C4-2B (cell line): ENCODE measurements around the gene CLTC.

Experiments used
- H3K27ac ChIP-seq: fragments of 450-650 bp; 2 replicates; pipeline ENCODE4 v1.5.1; 2017
- ZFX ChIP-seq: fragments of 450-650 bp; IDR thresholded peaks from 2 replicates; pipeline ENCODE4 v1.6.1; 2017
- TF ChIP-seq, protein P1 (sequence below): fragments of 450-650 bp; conservative IDR thresholded peaks from 2 replicates; pipeline ENCODE4 v1.5.1; 2017; ENCODE audit warnings: mild to moderate bottlenecking

The CLTC gene

DNA sequence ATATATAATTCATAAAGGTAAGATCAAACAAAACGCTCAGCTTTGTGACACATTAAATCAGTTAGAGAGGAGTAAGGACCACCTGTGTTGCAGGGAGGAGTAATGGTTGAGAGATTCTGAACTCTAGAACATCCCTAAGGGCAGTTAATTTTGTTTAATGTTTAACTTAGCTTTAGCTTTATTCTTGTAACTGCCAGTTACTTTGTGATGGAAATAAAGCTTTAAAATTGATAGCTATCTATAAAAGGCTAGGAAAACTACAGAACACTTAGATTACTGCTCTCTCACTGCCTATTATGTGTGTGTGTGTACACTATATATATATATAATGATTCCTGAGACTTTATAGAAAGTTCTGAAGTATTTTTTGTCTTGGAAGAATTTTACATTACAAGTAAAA lies 49.7 kb downstream of the CLTC start:
- H3K27ac ChIP-seq: no peak overlapping the region
- no peak for TF ChIP-seq ZFX
- TF ChIP-seq, protein P1, sequence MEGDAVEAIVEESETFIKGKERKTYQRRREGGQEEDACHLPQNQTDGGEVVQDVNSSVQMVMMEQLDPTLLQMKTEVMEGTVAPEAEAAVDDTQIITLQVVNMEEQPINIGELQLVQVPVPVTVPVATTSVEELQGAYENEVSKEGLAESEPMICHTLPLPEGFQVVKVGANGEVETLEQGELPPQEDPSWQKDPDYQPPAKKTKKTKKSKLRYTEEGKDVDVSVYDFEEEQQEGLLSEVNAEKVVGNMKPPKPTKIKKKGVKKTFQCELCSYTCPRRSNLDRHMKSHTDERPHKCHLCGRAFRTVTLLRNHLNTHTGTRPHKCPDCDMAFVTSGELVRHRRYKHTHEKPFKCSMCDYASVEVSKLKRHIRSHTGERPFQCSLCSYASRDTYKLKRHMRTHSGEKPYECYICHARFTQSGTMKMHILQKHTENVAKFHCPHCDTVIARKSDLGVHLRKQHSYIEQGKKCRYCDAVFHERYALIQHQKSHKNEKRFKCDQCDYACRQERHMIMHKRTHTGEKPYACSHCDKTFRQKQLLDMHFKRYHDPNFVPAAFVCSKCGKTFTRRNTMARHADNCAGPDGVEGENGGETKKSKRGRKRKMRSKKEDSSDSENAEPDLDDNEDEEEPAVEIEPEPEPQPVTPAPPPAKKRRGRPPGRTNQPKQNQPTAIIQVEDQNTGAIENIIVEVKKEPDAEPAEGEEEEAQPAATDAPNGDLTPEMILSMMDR: no peak

DNA sequence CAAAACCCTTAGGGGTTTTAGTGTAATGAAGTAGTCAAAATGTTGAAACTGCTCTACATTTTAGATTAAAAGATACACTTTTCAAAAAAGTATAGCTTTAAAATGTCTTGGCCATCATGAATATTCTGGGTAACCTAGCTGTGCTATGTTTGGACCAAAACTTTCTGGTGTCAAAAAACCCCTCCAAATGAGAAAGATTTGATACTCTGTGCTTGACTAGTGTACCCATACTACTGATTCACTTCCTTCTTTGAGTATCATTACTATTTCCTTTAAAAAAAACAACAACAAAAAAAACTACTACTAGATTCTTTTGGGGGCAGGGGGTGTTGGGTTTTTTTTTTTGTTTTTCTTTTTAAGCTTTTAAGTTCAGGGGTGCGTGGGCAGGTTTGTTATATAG lies 50.2 kb downstream of the CLTC start:
- TF ChIP-seq, protein P1: no peak
- no peak for TF ChIP-seq ZFX
- no peak overlapping the region for H3K27ac ChIP-seq

DNA sequence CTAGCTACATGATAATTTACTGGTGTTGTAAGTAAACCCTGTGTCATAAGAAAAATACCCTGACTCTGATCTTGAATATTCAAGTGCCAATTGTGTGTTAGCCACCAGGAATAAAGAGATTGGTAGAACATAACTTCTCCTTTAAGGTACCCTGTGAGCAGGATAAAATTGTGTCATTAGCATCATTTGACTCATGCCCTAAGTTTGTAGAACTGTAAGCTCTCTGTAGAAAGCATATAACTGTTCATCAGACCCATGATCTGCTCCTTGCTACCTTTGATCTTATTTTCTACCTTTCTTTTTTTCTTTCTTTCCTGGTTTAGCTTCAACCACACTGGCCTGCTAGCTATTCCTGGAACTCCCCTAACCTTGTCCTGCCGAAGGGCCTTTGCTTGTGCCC lies 51.7 kb downstream of the CLTC start:
- TF ChIP-seq, protein P1: no peak
- TF ChIP-seq ZFX: no peak
- H3K27ac ChIP-seq: no peak overlapping the region

DNA sequence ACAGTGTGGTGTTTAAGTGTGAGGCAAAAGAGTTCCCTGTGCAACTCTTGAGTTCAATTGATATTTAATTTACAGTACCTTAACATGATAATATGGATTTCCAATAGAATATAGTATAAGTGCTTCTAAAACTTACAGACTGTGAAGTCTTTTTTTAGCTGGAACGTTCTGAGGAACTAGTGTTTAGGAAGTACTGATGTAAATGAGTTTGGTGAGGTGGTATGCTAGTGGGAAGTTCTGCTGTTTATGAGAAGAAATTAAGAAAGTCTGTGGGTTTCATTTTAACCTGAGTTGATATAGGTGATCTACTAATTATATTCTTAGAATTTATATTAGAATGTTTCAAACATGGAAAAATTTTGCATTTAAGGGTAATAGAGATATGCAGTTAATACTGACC lies 55.5 kb downstream of the CLTC start:
- TF ChIP-seq, protein P1: no peak
- no peak for TF ChIP-seq ZFX
- H3K27ac ChIP-seq: no peak overlapping the region

DNA sequence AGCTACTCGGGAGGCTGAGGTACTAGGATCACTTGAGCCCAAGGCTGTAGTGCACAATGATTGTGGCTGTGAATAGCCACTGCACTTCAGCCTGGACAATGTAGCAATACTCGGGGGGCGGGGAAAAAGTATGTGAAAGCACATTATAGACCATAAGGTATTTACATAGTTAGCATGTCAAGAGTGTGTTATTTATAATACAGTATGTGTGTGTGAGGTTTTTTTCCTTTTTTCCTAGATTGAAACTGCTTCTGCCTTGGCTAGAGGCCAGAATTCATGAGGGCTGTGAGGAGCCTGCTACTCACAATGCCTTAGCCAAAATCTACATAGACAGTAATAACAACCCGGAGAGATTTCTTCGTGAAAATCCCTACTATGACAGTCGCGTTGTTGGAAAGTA lies 57.0 kb downstream of the CLTC start:
- no peak overlapping the region for H3K27ac ChIP-seq
- no peak for TF ChIP-seq ZFX
- TF ChIP-seq, protein P1: no peak

DNA sequence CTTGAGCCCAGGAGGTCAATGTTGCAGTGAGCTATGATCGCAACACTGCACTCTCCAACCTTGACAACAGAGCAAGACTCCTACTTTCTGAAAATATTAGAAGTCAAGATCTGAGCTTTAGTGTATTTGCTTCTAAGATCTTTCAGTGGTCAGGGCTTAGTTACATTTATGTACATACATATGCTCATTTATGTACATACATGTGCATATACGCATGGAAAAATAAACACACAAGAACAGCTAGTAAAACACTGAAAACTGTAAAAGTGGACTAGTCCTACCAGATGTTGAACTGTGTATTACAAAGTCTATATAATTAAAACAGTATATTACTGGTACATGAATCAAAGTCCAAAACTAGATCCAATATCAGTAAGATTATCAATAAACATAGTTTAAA lies 59.2 kb downstream of the CLTC start:
- H3K27ac ChIP-seq: peak overlapping the region; percentile 20; the same call in 1 of the 2 replicates
- TF ChIP-seq ZFX: no peak
- TF ChIP-seq, protein P1: no peak

DNA sequence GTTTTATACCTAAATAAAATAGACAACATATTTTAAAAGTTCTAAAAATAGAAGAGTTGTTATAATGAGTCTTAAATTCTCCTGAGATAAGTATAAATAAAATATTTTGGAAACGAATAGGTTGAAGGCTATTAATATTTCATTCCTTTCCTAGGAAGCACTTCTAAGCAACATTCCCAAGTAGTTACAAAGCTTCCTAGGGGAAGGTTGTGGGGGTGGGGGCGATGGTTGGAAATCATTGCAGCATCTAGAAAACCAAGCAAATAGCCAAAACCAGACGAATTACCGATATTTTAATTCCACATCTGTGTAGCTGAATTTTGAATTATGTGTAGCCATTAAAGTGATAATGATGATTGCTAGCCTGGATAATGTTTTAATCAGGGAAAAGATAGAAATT lies 60.6 kb downstream of the CLTC start:
- no peak overlapping the region for H3K27ac ChIP-seq
- no peak for TF ChIP-seq ZFX
- TF ChIP-seq, protein P1: no peak
